ENCODE data around the gene HMGXB3.

DNA sequence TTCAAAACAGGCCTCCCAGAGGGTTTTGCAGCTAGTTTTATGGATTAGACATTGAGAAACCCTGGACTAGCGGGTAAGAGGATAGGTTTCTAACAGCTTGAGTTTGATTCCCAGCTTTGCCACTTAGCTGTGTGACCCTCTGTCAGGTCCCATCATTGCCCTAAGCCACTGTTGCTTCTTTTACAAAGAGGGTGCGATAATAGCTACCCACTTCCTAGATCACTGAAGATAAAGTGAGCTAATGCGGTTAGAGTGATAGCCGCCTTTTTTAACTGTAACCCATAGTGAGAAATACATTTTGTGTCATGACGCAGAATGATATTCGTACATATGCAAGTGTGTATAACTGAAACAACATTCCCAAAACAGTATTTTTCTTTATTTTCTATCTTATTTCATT, 45.5 kb downstream of the HMGXB3 start:
- TF ChIP-seq ZNF70 (CRISPR knock-in tag; IDR thresholded peaks at IDR 0.05) (no peak), ZFP3 (CRISPR knock-in tag; IDR thresholded peaks at IDR 0.05) (no peak), TCF4 (CRISPR knock-in tag; IDR thresholded peaks at IDR 0.05; ENCODE audit: borderline replicate concordance) (no peak), SNAI2 (CRISPR knock-in tag; IDR thresholded peaks at IDR 0.05) (no peak), RARB (CRISPR knock-in tag; IDR thresholded peaks at IDR 0.05) (no peak), ISL1 (CRISPR knock-in tag; IDR thresholded peaks at IDR 0.05) (no peak), ZNF8 (CRISPR knock-in tag; IDR thresholded peaks at IDR 0.05) (no peak)
